Inflammatory macrophage treated with lipopolysaccharide for 1 hour (primary cell): ENCODE data around the gene CPN1.

Experiments used
- DNase-seq, 2 donors: peaks; one replicate each; pipeline ENCODE4 v3.0.0-alpha.2; 2020 to 2022

The CPN1 gene

GRCh38 chr10:100076750-100077149 lies 4.9 kb downstream of the CPN1 start:
- DNase-seq = no peak

DNA sequence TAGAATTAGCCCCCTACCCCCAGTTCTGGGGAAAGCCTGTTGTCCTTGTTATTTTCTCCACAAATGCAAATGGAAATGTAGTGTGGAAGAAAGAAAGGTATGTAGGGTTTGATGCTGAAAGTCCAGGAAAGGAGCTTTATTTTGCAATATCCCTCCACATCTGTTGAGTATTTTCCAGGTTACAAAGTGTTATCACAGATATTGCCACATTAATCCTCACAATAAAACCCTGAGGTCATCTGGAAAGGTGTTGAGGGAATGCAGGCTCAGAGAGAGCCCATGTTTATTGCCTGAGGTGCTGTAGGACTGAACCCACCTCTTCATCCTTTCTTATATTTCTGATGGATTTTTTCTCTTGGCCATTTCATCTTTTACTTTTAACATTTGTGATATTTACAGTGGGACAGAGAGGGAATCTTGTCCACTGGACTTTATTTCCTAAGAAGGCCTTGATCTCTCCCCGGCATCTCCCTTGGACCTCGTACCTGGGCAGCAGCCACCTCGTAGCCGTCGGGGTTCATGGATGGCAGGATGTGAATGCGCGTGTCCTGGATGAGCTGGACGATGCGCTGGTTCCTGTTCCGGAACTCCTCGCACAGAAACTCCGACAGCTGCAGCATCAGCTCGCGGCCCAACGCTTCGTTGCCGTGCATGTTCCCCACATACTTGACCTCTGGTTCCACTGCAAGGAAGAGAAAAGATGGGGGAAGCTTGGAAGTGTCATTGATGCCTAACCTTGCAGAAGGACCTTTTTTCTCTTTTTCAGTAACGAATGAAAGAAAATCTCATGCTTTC lies 6.0 kb downstream of the CPN1 start:
- no peak for DNase-seq

GRCh38 chr10:100072514-100072913 lies 9.2 kb downstream of the CPN1 start:
- DNase-seq = no peak

- no peak for DNase-seq
Observed at GRCh38 chr10:100071529-100071928, 10.1 kb downstream of the CPN1 start.

- DNase-seq = peak in 1 of 2 donors; percentile 2
Observed at GRCh38 chr10:100067466-100067865, 14.2 kb downstream of the CPN1 start.

DNA sequence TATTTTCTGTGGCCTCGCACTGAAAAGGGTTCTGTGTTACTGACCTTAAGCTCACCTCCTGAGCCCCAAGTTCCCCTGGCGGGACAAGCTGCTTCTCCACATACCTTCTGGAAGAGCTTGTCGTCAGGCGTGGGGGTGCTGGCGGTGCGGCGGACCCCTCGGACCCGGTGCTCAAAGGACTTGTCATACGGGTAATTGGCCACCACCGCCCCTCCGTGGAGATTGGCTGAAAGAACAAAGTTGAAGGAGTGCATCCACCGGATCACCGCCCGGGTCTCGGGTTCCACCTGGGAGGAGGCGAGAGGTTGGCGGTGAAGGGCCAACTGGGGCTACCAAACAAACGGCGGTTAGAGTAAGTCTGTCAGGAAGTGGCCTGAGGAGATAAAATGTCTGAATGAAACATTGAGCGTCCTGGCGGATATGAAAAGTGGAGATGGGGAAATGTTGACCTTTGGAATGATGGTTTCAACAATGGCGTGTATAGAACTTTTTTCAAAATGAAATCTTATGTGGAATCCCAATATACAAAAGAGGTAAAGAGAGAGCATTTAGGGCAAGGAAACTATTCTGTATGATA lies 16.5 kb downstream of the CPN1 start:
- DNase-seq = no peak

DNA sequence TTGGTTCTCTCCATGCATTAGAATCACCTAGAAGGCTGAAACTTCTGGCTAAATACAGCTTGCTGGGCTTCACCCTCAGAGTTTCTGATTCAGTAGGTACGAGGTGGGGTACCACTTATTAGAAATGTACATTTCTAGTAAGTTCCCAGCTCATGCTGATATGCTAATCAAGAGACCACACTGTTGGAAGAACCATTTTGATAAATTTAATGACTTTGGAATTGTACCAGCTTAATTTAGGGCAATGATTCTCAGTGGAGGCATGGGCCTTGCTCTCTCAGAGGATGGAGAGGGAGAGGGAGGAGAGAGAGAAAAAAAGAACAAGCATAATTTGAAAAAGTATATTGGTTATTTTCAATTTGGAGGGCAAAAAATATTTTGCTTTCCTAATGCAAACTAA lies 20.3 kb downstream of the CPN1 start:
- DNase-seq = no peak

DNA sequence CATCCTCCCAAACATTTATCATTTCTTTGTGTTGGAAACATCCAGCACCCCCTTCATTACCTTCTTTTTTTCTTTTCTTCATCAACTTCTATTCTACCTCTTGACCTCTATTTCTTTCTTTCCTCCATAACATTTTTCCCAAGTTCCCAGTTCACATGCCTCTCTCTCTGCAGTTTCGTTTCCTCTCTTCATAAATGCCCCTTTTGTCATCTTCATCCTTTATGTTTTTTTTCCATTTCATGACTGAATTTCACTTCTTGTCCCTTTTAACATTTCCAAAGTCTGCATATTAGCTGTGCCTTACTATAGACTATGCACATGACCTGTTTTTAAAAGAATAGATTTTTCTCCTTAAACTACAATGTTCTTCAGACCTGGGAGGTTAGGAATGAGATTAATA lies 23.7 kb downstream of the CPN1 start:
- no peak for DNase-seq

DNA sequence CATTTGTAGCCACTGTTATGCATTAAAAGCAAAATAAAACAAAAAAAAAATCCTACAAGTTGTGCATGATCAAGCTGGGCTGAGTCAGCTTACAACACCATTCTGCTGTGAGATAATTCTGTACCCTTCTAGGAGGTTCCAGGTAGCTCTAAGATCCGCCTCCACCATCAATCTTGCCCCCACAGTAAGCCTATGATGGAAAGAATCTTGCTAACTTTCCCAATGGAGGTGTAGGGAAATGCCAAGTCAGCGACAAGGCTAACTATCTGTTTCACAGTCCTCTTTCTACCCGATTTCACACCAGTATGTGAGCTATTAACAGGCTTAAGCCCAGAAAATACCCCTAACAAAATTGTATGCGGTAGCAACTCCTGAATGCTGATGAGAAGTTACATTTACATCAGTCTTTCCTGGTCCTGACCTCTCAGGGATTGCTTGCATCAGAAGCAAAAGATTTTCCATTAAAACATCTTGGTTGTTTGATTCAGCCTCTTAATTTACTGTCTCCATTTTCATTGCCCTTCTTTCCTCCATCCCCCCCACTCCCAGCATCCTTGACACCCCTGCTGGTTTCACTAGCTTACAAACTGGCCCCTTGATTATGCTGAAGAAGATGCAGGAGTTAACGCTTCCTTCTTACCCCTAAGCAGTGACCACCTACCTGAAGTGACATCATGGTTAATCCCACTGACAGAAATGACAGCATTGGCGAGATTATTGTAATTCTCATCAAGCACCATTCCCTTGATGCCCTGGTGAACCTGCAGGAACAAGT lies 27.8 kb downstream of the CPN1 start:
- DNase-seq = no peak

GRCh38 chr10:100046021-100046486 lies 35.6 kb downstream of the CPN1 start:
- DNase-seq = peak; percentile 41 to 84

GRCh38 chr10:100045592-100045991 lies 36.1 kb downstream of the CPN1 start:
- no peak for DNase-seq

DNA sequence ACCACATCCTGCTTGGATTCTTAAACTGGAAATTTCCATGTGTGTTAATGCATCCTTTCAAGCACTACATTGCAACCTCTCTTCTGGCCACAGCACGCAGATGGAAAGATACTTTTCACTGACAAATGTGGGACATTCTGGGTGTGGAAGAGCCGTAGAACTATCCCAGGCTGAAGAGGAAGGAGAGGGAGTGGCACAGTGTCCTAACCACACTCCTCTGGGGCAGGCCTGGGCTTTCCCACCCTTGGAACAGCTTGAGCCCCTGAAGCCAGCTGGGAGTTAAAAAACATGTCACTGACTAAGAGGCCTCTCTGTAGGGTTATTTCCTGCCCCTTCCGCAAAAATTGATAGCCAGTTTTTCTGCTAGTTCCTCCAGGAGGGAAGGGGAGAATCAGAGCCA lies 37.9 kb downstream of the CPN1 start:
- DNase-seq = peak; percentile 32 to 41

- DNase-seq = no peak
Observed at GRCh38 chr10:100043344-100043743, 38.3 kb downstream of the CPN1 start.

- DNase-seq = no peak
Observed at GRCh38 chr10:100041306-100042002, 40.2 kb downstream of the CPN1 start.

GRCh38 chr10:100038561-100039071 lies 43.1 kb downstream of the CPN1 start:
- DNase-seq = no peak

DNA sequence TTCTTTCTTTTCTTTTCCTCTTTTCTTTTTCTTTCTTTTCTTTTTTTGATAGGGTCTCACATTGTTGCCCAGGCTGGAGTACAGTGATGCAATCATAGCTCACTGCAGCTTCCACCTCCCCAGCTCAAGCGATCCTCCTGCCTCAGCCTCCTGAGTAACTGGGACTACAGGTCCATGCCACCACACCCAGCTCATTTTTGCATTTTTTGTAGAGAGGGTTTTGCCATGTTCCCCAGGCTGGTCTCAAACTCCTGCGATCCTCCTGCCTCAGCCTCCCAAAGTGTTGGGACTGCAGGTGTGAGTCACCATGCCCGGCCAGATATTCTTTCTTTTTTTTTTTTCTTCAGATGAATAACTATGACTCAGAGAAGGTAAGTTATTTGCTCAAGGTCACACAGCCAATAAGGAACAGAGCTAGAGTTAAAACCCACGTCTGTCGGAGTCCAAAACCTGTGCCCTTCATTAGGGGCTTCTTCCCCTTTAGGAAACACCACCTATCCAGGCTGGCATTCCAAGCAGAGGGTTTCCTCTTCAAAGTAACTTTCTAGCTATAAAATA lies 43.8 kb downstream of the CPN1 start:
- no peak for DNase-seq

DNA sequence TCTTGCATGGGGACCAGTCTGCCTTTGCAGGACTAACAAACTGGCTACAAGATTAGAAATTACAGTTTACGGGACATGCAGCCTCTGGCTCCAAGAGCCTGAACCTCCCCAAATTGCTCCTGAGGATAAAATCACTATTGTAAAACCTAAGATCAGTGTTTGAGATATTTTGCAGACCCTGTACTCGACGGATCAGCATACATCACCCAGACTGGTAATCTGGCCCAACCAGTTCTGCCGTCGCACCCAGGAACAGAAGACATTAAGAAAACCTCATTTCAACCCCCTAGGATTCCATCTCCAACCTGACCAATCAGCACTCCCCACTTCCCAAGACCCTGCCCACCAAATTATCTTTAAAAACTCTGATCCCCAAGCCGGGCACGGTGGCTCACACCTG lies 44.8 kb downstream of the CPN1 start:
- no peak for DNase-seq

DNA sequence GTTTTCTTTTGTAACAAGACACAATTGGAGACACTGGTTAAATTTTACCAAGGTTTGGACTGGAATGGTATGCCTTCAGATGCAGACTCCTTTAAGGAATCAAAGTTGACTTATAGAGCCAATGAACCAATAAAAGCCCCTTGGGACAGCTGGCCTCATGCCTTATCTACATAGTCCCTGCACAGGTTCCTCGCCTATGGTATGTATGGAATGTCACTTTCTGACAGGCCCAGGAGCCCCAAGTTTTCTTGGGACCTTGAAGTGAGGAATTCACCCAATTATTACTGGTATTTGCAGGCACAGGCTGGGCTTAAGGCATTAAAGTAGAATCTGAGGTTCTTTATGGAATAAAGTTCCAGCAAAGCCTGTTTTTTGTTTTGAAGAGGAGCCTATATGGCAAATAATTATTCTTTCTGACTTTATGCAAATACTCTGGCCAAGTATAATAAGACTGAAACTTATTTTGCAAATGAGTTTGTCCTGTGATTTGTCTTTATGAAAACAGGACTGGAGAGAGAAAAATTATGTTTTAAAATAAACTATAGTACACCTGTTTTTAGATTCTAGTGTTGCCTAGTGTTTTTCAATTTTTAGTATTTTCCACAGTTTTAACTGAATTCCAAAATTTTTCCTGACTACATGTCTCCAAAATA lies 47.8 kb downstream of the CPN1 start:
- no peak for DNase-seq

DNA sequence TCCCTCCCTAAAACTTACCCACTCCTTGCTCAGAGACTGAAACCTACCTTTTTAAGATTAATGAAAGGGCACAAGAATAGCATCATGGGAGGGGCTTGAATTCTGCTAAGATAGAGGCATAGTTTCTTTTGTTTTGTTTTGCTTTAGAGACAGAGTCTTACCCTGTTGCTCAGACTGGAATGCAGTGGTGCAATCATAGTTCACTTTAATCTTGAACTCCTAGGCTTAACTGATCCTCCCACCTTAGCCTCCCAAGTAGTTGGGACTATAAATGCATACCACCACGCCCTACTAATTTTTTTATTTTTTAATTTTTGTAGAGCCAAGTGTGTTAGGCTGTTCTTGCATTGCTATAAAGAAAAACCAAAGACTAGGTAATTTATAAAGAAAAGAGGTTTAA lies 54.3 kb downstream of the CPN1 start:
- DNase-seq = no peak

DNA sequence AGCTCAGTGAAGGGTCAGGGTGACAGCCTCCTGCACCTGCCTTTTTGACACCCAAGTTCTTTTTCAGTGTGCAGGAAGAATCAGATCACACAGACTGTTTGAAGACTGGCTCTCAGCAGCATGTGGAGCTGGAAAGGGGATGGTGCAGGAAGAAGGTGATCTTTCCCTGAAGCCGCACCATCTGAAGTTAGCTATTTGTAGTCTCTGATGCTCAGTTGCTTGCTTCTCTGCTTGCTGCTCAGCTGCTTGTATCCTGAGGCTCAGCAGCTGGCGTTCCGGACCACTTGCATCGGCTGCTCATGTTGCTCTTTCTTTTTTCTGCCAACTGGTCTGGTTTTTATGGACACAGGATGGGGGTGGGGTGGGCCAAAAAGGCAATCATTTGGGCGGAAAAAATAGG lies 56.1 kb downstream of the CPN1 start:
- no peak for DNase-seq

- DNase-seq = no peak
Observed at GRCh38 chr10:100024748-100025147, 56.9 kb downstream of the CPN1 start.

DNA sequence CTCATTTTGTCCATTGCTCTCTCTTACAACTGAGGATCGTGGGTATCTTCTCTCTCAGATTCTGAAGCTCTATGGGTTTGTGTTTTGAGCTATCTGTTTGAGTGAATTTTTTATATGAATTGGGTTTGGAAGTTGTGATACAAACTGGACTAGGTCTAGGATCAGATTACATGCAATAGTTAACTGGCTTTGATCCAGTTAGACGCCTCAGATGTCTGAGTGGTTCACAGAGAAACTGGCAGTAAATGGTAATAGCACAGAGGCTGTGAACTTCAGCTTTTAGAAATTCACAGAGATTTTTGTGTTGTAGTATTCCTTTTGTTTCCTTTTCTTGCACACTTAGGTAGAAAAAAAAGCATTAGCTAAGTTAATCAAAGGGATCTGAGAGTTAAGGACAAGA lies 59.3 kb downstream of the CPN1 start:
- no peak for DNase-seq
